HG03342 (cell line): ENCODE results near the gene GIMAP8.

Experiments used
- ATAC-seq: cut with Tn5 transposase; IDR thresholded peaks from one replicate; pipeline ENCODE4 v1.9.1; 2021; ENCODE audit warnings: mild to moderate bottlenecking, moderate library complexity; ENCODE audit not compliant: unreplicated experiment

Gene GIMAP8

DNA sequence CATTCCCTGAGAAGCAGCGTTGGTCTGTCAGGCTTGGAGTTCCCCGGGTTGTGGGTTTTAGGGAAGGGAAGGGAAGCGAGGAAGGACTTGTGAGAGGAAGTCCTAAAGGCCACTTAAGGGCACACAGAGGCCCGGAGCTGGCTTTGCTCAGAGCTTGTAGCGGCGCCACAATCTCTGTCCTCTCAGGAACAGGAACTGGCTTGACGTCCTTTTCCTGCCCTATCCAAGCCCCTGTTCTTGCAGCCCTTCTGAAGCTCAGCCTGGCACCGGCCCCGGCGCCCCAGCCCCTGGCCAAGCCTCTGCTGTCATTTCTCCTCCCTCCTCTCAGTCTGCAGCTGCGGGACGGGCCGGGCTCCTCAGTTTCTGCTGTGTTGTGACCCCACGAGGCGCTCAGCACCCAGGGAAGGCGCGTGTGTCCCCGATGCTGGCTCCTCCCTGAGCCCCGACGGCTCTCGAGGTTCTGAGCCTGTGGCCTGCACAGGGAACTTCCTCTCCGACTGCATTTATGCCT lies at the start of gene GIMAP8:
GIMAP8 (plus strand) TSS at position 140 of the 511 bp plus-strand sequence. CDS start 16,069 bp downstream, outside the sequence.
- ATAC-seq, result peak; percentile 33

DNA sequence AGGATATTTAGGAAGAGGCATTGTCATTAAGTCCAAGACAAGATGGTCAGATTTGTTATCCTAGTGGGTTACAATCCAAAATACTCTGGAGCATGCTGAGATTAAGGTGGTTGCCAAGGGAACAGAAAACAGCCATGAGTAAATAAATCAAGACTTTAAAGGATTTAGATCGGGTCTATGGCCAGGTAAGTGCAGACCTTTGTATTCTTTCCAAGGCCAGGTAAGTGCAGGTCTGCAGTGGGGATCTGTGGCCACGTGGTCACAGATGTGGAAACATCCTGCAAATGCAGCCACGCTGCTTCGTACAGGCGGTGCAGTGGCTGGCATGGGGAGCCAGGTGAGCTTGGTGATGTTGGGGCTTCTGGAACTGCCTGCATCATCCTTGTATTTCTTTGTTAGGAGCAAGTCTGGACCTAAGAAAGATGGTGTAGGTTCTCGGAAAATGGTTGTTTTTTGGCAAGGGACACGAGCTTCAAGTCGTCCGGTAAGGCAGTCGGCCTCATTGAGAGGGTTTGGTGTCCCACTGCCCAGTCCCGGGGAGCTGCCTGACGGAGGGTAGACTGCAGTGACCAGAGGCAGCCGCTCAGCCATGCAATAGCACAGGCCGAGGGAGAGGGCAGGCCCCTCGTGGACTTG lies 49.5 kb upstream of the GIMAP8 start:
- ATAC-seq, result no peak

DNA sequence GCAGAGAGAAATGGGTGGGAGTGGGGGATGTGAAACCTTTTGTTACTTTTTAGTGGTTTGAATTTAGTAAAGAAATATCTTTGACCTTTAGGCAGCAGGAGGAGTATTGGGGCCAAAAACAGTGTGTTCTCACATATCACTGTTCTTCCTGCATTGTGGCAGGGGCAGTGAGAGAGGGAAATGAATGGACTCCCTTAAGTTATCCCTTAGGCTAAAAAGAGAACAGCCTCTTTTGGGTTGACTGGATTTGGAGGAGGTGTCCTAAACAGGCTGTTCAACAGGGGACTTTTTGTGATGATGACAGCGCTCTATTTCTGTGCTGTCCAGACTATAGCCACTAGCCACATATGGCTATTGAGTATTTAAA lies 49.0 kb upstream of the GIMAP8 start:
- ATAC-seq, result no peak

DNA sequence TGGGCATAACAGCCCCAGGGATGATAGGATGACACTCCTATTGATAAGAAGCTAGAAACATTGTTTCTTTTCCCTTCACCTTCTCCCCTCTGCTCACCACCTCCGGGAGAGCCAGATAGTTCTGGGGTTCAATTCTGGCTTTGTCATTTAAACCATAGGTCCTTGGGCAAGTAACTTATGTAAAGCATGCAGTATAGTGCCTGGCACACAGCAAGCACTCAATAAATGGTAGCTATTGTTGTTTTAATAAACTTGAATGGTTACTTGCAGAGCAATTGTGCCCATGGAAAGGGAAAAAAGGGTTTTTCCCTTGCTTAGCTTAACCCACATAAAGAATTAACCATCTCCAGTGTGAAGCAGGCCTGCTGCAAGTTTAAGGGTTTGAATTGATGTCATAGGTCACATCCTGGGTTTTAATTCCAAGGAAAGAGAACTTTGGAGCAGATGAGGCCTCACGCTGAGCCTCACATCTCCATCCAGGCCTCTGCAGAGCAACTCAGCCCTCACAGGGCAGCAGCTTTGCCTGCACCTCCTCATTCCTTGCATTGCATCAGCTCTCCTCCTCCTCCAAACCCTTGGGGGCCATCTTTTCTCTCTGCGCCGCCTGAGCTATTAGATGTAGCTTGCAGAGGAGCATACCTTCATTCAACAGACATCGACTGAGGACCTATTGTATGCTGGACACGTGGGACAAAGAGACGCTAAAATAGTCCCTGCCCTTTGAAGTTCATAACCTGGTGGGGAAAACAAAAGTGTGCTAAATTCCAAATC lies 48.4 kb upstream of the GIMAP8 start:
- no peak for ATAC-seq

DNA sequence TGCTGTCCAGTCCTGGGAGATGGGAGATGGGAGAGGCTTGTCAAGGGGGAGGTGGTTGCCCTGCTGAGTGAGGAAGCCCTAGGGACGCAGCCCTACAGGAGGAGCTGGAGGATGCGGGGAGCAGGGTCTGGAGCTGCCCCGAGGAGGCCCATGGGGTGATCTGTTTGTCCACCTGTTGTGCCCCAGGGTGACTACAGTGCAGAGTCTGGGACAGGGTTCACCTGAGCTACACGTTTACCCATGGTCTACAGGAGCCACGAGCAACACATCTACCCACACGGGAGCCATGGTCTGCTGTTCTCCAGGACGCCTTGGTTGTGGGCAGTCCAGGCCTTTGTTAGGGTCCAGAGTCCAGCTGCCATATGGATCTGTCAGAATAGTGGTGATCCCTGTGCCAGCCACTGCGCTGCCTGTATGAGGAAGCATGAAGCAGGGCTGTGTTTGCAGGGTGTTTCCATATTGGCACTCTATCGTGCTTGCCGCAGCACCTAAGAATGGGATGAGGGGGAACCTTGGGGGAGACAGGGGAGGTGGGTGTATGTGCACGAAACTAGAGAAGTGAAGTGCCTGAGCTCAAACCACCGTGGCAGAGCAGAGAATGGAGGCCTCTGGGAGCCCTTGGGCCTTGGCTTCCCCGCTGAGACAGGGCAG lies 47.6 kb upstream of the GIMAP8 start:
- no peak for ATAC-seq

DNA sequence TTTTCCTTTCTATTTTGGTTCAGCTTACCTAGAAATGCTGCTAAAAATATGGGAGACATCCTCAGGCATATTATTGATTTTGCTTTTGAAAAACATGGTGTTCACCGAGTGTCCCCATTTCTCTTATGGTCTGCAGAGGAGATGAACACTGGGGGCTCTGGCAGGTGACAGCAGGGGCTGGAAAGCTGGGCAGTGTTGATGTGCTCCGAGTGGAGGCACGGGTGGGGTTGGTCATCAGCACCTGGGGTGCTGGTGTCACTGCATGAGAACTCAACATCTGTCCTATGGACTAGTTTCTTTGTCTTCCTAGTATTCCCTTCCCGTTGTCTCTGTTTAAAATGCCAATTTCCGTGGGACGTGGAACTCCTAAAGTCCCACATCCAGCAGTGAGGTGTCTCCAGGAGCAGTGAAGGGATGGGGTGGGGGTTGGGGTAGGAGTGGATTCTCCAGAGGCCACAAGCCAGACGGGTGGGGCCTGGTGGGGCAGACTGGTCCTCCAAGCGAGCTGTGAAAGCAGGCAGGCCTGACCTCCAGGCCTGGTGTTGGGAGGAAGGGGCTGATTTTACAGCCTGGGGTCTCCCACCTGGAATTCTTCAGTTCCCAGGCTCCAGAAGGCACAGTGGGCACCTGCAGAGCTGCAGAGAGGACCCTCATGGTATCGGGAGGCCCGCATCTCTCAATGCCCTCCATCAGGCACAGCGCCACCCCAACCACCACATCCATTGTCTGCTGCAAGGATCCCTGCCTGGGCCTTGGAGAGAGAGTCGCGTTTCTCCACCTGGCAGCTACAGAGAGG lies 46.9 kb upstream of the GIMAP8 start:
- no peak for ATAC-seq

DNA sequence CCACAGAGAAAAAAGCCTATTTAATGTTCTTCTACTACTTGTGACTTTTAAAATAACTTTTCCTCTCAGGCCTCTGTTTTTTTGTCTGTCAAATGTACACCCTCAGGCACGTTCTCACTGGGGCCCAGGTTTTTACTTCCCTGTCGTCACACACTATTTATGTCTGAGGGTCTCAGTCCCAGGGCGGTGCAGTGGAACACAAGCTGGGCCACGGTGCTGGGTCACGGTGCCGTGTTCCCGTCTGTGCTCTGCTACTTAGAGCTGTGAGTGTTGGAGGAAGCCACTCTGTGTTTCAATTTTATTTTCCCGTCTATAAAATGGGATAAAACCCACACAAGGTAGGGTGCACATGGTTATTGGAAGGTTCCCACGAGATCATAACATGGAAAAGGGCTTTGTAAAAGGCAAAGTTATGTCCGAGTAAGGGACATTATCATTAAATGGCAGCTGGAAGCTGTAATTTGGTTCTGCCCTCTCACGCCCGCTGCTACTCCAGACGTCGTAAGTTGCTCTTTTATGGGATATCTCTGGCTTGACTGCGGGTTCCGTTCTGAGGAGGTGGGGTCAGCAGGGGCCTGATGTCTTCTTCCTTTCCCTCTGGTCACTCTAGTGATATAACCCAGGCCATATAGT lies 46.1 kb upstream of the GIMAP8 start:
- ATAC-seq, result no peak

DNA sequence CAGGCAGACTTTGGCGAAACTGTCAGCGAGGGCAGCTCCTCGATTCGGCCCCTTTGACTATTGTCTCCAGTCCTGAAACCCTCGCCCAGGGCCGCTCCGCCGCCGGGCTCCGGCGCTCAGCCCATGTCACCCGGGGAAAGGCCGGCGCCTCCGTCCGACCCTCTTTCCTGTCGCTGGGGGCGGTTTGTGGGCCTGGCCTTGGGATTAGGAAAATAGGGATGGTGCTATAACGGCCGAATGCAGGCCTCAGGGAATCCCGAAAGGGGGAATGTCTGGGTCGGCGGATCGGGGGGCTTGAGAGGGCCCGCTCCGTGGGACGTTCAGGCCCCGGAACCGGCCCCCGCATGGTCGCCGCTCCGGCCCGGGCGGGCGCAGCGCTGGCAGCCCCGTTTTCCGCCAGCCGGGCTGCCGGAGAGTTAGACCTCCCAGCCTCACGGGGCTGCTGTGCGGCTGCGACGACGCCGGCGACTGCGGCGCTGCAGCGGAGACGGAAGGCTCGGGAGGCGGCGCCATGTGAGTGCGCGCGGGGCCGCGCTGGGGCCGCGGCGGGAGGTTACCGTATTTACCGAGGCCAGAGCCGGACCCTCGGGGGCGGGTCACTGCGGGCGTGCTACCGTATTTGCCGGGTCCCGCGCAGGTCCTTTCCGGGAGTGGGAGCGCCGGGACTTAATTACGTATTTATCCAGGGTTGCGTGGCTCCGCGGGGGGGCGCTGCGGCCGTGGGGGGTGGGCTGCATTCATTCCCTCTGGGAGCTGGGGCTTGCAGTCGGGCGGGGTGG lies 45.4 kb upstream of the GIMAP8 start:
- peak; percentile 48 for ATAC-seq

DNA sequence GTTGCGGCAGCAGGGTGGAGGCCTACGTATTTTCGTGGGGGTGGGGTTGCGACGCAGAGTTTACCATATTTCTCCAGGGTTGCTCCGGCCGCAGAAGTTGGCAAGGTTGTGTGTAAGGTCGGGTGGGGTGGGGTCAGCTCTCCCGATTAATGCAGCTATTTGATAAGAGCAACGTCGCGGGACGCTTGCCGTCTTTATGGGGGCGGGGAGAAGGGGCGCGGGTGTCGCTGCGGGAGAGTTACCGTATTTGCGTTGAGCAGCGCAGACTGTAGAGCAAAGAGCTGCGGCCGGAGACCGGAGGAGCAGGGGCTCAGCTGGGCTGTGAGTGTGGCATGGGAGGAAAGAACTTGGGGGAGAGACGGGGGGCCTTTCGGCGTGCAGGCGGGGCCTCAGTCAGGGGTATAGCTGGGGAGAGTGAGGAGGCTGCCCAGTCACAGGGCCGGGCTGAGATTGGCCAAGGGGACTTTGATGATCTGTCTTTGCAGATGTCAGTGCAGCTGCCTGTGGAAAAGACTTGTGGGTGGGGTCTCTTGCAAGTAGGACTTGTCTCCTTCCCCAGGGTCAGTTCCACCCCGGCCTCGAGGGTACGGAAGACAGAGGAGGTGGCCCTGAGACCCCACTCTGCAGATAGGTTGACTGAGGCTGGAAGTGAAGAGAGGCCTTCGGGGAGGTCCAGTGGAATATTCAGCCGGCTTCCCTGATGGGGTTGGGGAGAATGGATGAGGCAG lies 44.7 kb upstream of the GIMAP8 start:
- ATAC-seq, result no peak

DNA sequence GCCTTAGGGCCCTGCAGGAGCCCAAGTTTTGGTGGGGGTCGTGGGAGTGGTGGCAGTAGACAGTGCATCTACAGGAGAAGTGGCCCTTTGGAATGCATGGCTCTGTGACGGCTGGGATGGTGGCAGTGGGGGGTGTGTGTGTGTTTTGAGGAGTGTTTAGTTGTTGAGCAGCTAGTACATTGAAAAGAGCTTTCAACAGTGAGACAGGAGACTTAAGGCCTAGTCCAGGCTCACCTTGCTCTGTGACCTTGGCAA lies 44.2 kb upstream of the GIMAP8 start:
- ATAC-seq, result no peak

DNA sequence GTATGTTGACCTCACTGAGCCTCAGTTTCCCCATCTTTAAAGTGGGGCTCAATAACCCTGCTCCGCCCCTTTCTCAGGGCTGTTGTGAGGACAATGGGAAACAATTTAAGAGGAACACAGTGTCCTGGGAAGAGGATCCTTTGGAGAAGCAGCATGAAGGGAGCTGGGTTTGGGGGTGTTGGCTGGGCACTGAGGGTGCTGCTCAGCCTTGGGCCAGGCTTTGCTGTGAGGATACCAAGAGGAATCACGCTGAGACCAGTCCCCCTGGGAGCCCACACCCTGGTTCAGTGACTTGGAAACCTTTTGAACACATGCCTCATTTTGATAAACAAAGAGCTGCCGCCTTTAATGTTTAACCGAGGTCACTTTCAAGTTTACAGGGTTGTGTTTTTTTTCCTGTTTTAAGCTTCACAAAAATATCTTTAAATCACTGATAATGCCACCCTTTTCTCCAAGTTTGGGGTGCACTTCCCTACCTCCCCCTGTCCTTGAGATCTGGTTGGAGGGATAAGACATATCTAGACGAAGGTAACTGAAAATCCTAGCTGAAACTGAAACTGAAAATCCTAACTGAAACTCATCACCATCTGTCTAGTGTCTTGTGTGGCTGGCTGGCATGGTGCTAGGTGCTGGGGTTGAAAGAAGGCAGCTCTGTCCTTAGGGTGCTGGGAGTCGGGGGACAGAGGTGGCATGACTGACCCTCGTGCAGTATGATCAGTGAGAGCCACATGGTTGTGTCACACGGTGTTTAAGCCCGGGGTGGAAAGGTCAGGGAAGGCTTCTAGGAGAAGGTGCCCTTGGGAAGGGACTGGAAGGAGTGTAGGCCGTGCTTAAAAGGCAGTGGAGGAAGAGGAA lies 43.6 kb upstream of the GIMAP8 start:
- ATAC-seq, result peak; percentile 61

DNA sequence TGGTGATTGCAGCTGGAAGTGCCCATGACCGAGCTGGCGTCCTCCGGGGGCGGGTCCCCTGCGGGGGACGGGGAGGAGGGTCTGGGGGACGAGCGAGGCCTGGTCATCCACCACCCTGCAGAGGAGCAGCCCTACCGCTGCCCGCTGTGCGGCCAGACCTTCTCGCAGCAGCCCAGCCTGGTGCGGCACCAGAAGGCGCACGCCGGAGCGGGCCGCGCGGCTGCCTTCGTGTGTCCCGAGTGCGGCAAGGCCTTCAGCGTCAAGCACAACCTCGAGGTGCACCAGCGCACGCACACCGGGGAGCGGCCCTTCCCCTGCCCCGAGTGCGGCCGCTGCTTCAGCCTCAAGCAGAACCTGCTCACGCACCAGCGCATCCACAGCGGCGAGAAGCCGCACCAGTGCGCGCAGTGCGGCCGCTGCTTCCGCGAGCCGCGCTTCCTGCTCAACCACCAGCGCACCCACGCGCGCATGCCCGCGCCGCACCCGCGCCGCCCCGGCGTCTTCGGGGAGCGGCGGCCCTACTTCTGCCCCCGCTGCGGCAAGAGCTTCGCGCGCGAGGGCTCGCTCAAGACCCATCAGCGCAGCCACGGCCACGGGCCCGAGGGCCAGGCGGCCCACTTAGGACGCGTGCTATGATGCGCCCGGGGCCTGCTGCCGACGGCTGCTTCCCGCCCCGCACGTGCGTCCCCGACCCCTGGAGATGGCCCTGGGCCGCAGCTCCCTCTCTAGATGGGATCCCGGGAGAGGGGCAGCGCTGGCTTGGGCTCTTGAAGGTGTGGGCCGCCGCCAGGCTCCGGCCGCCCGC lies 42.6 kb upstream of the GIMAP8 start:
- ATAC-seq, result no peak

DNA sequence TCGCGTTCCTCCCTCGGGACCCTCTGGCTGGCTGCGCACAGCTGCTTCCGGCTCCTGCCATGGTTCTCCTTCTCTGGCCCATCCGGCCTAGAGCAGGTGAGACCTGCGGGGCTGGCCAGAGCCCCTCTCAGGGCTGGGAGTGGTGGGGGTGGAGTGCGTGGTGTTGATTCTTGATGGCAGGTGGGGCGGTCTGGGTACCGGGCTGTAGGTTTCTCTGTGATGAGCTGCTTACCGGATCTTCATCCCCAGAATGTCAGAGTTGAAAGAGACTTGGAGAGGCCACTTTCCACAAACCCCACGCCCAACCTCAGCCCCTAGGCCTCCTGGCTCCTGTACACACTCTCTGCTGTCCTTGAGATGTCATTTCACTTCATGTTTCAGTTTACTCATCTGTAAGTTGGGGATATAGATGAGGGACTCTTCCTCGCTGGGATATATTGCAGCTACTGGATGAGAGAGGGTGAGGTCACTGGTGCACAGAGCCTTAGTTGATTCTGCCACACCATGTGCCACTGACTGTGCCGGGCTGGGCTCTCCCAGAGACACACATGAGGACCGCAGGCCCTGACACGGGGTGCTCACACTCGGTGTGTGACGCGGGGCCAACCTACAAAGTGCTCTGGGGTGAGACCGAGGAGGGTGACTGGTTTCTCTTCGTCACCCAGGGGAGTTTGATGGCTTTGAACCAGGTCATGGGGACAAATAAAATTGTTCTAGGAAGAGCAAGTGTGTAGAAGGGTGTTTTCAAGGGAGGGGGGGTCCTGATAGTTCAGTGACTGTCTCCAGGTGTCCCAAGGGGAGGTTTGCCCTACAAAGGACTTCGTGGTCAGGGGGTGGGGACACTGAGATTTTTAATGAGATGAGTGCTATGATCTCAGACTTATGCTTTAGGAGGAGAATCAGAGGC lies 41.8 kb upstream of the GIMAP8 start:
- peak; percentile 34 for ATAC-seq

DNA sequence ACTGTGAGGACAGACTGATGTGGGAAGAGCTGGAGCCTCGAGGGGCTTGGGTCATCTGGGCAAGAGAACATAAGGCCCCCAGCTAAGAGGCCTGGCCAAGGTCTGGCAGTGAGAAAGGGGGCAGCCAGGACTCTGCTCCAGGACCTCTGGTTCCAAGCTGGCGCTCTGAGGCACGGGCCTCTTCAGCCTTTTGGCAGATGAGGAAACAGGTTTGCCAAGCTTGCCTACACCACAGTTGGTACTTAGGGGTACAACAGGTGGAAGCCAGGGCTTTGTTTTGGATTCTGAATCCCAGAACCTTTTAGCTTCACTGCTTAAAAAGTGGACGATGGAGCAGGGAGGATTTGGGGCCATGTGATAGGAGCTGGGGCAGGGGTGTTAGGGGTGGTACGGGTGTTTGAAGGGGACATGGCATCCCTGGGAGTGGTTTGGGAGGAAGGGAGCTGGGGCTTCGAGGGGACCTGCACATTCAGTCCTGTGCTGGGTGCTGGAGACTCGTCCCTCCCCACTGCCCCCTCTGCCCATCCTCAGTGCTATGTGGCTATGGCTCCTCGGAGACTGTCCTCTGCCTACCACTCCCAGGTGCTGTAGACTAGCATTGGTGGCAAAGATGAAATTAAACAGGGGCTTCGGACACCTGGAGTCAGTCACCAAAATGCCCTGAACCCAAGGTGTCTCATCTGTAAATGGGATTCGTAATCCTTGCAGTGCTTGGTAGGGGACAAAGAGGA lies 41.0 kb upstream of the GIMAP8 start:
- no peak for ATAC-seq

DNA sequence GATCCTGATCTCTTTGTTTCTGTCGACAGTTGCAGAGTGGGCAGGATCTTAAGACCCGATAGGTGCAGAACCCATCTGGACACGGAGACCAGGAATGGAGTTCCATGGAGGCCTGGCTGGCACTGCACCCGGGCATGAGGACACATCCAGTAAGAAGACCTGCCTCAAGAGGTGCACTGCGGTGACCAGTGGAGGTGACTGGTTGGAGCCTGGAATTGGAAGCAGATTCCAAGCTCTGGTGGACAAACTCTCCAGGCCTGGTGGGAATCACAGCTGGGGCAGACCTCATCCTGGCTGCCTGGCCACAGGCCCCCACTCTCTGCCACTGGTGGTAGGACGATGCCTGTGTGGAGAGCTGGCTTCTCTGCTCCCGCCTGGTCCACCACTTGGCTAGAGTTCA lies 40.3 kb upstream of the GIMAP8 start:
- no peak for ATAC-seq
